HL-60 (cell line): ENCODE data around the gene RRM1.
A peak's percentile ranks its signal among the peaks of the same experiment; 100 is the strongest.

Source experiments
- DNase-seq, 2 experiments: peaks; one replicate each; pipeline ENCODE4 v3.0.0-alpha.2; 2010 to 2020; ENCODE audit warnings: low read depth in 1 of 2, low spot score in 1 of 2
- H3K27ac ChIP-seq: fragments of 250-450 bp; sonication (Bioruptor Pico); replicated peaks from 2 replicates; pipeline ENCODE4 v1.5.1; 2020; ENCODE audit warnings: mild to moderate bottlenecking, moderate library complexity
- H3K27me3 ChIP-seq: fragments of 250-450 bp; sonication (Bioruptor Pico); 2 replicates; pipeline ENCODE4 v1.5.1; 2021; ENCODE audit warnings: mild to moderate bottlenecking, moderate library complexity; ENCODE audit not compliant: insufficient read depth, poor library complexity, severe bottlenecking
- H3K4me3 ChIP-seq: replicated peaks from 2 replicates; pipeline ENCODE4 v1.5.1; 2011; ENCODE audit warnings: mild to moderate bottlenecking, control low read depth, low read length; ENCODE audit not compliant: insufficient read depth
- CTCF ChIP-seq: IDR thresholded peaks from one replicate; pipeline ENCODE4 v1.5.1; 2011; ENCODE audit warnings: low read length, control low read depth, inconsistent platforms; ENCODE audit not compliant: insufficient read depth
- GABPA ChIP-seq: IDR thresholded peaks from 2 replicates; pipeline ENCODE4 v1.6.1; 2012; ENCODE audit warnings: low read depth
- POLR2AphosphoS5 ChIP-seq: IDR thresholded peaks from 2 replicates; pipeline ENCODE4 v1.6.1; 2012; ENCODE audit warnings: low read depth
- REST ChIP-seq: IDR thresholded peaks from 2 replicates; pipeline ENCODE4 v1.6.1; 2012; ENCODE audit warnings: low read depth; ENCODE audit not compliant: insufficient replicate concordance
- SPI1 ChIP-seq: IDR thresholded peaks from 2 replicates; pipeline ENCODE4 v1.6.1; 2012; ENCODE audit warnings: low read depth, mild to moderate bottlenecking, borderline replicate concordance

Gene RRM1

DNA sequence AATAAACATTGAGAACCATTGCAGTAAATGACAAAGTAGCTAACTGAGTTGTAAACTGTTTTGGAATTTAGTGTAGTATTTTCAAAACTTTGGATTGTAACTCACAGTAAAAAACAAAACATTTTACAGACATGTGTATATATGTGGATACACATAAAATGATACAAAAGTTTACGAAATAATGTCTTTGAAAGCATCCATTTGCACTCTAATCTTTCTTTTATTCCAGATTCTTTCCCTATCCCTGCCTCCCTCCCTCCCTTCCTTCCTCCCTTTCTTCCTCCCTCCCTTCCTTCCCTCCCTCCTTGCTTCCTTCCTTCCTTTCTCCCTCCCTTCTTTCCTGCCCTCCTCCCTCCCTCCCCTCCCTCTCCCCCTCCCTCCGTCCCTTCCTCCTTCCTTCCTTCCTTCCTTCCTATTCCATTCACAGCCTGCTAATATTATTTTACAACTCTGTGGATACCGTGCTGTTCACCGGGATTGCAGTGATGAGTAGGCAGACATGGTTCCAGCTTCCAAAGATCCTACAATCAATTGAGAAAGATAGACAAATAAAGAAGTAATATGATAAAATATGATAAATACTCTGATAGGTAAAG is 3.5 kb downstream of the RRM1 start:
- TF ChIP-seq REST (no peak), GABPA (no peak), CTCF (no peak), POLR2AphosphoS5 (no peak), SPI1 (no peak)
- DNase-seq: no peak
- Histone ChIP-seq H3K27ac (no peak overlapping the region), H3K4me3 (no peak overlapping the region), H3K27me3 (no peaks in the 10 kb centered on the region)

- DNase-seq: peak in 1 of 2 experiments; percentile 56
- TF ChIP-seq REST: no peak
- TF ChIP-seq SPI1: peak; percentile 84; the same call in 1 of the 2 replicates
- H3K27me3 ChIP-seq: no peaks in the 10 kb centered on the region
- no peak overlapping the region for H3K27ac ChIP-seq
- no peak overlapping the region for H3K4me3 ChIP-seq
These were observed 8.1 kb downstream of the RRM1 start for GRCh38 chr11:4102711-4103110.

DNA sequence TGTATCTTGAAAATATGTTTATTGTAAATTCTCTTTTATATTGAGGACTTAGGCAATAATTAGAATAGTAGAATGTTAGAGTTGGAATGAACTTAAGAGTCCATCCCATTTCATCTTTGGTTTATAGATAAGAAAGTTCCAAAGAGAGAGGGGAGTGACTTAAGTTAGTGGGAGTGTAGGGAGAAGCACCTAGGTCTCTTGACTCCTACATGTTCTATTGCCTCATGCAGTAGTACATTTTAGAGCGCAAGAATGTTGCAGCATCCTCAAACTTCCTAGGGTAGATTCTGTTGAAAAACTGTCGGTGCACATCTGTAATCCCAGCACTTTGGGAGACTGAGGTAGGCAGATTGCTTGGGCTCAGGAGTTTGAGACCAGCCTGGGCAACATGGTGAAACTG is 8.7 kb downstream of the RRM1 start:
- Histone ChIP-seq H3K4me3 (no peak overlapping the region), H3K27ac (no peak overlapping the region), H3K27me3 (no peaks in the 10 kb centered on the region)
- DNase-seq: no peak
- TF ChIP-seq SPI1 (no peak), POLR2AphosphoS5 (no peak), CTCF (no peak), GABPA (no peak)

DNA sequence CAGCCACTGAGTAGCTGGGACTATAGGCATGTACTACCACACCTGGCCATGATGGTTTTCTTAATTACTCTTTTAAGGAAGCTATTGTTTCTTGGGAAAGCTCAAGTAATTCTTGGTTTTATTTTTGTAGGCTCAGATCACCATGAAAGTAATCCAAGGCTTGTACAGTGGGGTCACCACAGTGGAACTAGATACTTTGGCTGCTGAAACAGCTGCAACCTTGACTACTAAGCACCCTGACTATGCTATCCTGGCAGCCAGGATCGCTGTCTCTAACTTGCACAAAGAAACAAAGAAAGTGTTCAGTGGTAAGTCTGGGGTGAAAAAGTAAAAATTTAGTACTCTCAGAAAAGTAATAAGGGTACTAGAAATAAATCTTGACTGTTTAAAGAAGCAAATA is 11.3 kb downstream of the RRM1 start:
- no peak for DNase-seq
- TF ChIP-seq REST (no peak), POLR2AphosphoS5 (no peak), CTCF (no peak)
- H3K27ac ChIP-seq: no peak overlapping the region
- H3K4me3 ChIP-seq: no peak overlapping the region
- H3K27me3 ChIP-seq: no peaks in the 10 kb centered on the region
